Measurements from ENCODE around the gene NEDD4L.
"Not testable (repeated sequence)": the region's sequence is repeated elsewhere in the genome, so short reads cannot be mapped to it uniquely, and the experiment has no call there.

The NEDD4L gene

DNA sequence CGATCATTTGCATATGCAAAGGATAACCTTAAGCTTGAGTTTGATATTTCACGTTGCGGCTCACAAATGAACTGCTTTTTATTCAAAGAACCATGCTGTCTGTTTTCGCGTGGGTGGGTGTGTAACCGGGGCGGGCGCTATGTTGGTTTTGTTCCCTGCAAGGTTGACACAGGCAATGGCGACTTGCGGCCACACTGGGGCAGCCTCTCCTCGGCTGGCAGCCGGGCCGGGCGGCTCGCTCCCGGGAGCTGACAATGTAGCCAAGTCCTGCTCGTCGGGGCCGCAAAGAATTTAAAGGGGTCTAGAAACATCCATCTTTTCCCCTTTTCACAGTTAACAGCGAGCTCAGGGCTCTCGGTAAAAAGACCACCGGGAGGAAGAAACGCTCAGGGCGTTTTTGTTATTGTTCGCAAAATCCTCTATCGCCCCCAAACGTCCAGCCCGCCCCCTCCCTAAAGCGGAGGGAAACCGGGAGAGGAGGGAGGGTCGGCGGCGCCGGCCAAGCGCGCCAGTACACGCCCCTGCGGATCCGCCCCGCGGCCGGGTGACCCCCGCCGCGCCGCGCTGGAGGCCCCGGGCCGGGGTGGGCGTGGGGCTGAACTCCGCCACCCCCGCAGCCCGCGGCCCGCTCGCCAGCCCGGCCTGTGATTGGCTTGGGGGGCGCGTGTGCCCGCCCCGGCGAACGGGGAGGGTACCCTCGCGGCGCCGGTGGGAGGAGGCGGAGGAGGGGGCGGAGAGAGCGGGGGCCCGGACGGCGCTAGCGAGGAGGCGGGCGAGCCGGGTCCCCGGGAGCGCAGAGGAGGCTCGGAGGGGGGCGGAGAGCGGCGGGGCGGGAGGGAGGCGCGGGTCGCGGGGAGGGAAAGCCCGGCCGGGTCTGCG is at the start of gene NEDD4L:
NEDD4L (plus strand) TSS at position 736 of the 879 bp plus-strand sequence. CDS start 435 bp downstream, outside the sequence.
- no peak for DNase-seq (ENCODE audit: low read depth)

DNA sequence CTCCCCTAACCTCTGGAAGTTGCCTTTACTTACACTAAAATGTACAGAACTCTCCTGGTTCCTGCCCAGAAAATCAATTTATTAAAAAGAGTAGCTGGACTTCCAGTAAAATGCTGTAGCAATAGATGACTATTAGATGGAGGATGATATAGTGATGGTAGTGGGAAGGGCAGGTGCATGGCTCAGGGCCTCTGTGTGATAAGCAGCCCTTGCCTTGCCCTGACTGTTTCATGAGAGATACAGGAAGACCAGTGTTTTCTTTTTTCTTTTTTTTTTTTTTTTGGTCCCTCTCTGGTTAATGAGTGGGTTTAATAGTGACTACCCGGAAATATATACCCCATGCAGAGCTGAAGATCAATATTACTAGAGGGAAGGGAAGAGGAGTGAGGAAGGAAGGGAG is 48.7 kb upstream of the NEDD4L start:
- DNase-seq (ENCODE audit: low read depth) = no peak

- DNase-seq (ENCODE audit: low read depth) = not testable (repeated sequence)
Observed at GRCh38 chr18:57996894-57997293, 47.1 kb upstream of the NEDD4L start.

GRCh38 chr18:57997820-57998219 is 46.2 kb upstream of the NEDD4L start:
- DNase-seq (ENCODE audit: low read depth) = no peak

DNA sequence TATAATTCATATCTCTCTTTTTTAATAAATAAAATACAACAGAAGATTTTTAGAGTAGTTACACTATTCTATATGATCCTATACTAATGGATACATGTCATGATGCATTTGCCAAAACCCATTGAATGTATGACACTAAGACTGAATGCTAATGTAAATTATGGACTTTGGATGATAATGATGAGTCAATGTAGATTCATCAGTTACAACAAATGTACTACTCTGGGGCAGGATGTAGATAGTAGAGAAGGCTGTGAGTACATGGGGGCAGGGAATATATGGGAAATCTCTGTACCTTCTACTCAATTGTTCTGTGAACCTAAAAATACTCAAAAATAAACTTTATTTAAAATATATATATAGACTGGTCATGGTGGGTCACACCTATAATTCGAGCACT is 45.6 kb upstream of the NEDD4L start:
- DNase-seq (ENCODE audit: low read depth) = no peak

DNA sequence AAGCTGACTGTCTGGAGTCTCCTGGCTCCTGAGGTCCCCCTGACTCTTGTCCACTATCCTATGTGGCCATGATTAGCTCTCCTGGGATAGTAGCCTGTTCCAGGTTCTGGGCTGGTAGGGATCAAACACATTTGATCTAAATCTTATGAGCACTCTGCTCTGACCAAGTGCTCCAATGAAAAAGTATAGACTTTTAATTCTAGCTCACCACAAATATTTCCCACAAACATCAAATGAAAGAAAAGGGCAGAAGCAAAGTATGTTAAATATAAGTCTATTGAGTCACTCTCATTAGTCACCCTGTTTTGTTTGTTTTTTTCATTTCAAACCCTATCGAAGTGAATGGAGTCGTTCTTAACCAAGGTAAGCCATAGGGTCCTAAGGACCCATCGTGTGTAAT is 39.7 kb upstream of the NEDD4L start:
- peak; percentile 43 for DNase-seq (ENCODE audit: low read depth)

DNA sequence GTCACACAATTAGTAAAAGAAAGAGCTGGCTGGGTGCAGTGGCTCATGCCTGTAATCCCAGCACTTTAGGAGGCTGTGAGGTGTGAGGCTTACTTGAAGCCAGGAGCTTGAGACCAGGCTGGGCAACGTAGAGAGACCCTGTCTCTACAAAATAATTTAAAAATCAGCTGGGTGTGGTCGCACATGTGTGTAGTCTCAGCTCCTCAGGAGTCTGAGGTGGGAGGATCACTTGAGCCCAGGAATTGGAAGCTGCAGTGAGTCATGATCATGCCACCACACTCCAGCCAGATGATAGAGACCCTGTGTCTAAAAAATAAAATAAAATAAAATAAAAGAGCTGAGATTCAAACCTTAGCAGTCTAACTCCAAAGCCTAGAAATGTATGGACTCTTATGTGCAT is 39.0 kb upstream of the NEDD4L start:
- DNase-seq (ENCODE audit: low read depth) = no peak

- DNase-seq (ENCODE audit: low read depth) = peak; percentile 31
Observed at GRCh38 chr18:58005885-58006523, 38.0 kb upstream of the NEDD4L start.

GRCh38 chr18:58009166-58009565 is 34.9 kb upstream of the NEDD4L start:
- DNase-seq (ENCODE audit: low read depth) = peak; percentile 30

GRCh38 chr18:58010265-58010664 is 33.8 kb upstream of the NEDD4L start:
- no peak for DNase-seq (ENCODE audit: low read depth)

- no peak for DNase-seq (ENCODE audit: low read depth)
Observed at GRCh38 chr18:58012356-58012755, 31.7 kb upstream of the NEDD4L start.

DNA sequence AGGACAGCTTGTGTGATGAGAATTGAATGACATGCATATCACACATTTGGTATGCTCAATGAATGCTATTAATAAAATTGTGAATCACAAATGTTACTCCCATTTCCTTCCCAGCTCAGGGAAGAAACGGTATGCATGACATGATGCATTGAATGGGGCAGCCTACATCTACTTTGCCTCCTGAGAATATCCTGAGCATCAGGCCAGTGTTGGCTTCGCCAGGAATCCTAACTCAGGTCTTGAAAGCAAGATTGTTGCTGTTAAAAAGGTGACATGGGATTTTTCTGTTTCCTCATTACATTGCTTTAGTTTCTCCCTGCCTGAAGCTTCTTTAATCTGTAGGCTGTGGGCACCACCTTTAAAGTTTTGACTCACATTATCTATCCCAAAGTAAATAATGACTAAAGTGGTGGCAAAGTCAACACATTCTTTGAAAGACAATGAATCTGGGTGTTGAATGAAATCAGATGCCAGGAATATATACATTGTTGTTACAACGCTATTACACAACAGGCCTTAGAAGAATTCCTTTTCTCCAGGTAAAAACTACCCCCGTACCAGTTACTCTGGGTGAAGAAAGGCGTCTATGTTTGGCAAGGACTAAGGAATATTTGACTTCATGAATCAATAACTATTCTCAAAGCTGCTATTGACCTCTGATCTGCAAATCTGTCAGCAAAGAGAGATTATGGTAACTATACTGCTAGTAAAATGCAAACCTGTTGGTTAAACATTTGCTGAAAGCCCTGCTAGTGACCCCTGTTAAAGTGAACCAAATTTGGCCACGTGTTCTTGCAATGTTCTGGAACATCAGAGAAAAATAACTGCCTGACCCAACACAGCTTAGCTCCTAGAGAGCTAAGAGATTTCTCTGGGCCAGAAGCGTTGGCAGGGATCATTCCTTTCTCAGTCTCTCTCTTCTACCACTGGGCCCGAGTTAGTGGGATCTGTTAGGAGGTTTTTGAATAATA is 30.5 kb upstream of the NEDD4L start:
- DNase-seq (ENCODE audit: low read depth) = no peak

DNA sequence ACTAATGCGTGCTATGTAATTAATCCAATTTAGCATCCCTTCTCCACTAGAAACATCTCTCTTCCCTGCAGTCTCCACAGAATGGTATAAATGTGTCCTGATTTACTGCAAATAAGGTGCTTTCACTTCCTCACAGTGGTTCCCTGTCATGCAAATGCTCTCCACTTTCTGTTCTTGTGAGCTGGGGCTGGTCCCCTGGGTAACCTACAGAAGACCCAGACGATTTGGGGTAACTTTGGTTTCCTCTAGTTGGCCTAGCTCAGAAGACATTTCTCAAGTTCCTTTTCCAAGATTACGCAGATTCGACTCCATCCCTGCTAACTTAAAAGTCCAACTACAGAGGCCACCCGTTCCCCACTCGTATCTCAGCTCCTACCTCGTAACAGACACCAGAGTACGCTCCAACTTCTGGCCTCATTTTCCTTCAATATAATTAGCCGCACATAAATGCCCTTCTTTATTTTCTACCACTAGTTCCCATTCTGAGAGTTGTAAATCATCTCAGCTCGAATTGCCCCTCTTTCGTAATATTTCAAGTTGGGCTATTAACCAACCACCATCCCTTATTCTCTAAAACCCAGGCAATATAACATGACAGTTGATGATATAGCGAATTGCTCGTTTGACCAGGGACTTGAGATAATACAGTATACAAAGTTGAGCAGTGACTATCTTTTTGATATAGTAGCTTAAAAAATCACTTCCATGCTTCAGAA is 28.8 kb upstream of the NEDD4L start:
- DNase-seq (ENCODE audit: low read depth) = no peak

- DNase-seq (ENCODE audit: low read depth) = no peak
Observed at GRCh38 chr18:58017267-58017666, 26.8 kb upstream of the NEDD4L start.

DNA sequence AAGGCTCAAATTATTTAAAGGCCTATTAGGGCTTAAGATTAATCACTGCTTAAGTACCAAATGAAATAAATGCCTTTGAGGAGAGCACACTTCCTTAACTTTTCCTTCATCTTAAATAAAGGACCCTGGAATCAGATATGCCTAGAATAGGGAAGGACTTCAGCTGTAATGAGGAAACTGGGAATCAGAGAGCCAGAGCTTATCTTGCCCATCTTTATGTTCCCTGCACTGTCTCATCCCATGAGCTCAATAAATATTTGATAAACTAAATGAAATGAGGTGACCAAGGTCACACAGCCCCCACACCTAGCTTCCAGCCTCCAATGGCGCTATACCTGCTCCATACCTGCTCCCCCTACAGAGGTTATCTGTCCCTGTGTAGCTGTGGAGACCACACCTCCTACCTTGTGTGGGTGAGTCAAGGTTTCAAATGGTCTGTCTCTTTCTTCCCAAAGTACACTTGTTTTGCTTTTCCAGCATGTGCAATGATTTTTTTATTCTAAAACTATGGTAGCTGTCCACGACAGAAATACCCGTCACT is 23.4 kb upstream of the NEDD4L start:
- no peak for DNase-seq (ENCODE audit: low read depth)

GRCh38 chr18:58021504-58021903 is 22.5 kb upstream of the NEDD4L start:
- no peak for DNase-seq (ENCODE audit: low read depth)

GRCh38 chr18:58023108-58023507 is 20.9 kb upstream of the NEDD4L start:
- no peak for DNase-seq (ENCODE audit: low read depth)

- DNase-seq (ENCODE audit: low read depth) = no peak
Observed at GRCh38 chr18:58024139-58024538, 19.9 kb upstream of the NEDD4L start.

DNA sequence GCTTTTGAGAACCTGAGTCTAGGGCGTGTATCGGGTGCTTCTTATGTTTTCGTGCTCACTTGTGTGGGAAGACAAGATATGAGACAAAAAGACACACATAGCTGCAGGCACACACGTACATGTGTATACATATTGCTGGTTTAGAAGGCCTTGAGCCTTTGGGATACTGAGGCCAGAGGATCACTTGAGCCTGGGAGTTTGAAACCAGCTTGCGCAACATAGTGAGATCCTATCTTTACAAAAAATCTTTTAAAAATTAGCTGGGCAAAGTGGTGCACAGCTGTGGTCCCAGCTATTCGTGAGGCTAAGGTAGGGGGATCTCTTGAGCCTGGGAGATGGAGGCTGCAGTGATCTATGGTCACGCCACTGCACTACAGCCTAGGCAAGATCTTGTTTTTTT is 18.8 kb upstream of the NEDD4L start:
- no peak for DNase-seq (ENCODE audit: low read depth)

DNA sequence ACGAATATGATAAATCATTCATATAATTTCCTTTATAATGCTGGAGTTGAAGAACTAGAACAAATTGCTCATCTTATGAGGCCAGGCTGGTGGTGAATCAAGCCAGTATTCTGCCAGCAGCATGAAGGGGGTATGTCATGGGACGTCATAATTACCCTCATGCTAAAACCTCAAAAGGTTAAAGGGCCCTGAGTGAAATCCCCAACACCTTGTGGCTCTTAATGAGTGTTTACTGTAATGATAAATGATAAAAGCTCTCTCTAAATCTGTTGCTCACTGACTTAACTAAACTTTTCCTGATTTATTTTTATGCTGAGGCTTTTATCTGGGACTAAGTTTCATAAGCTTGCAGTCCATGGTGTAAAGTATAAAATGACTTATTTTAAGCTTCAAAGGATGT is 18.3 kb upstream of the NEDD4L start:
- DNase-seq (ENCODE audit: low read depth) = no peak

DNA sequence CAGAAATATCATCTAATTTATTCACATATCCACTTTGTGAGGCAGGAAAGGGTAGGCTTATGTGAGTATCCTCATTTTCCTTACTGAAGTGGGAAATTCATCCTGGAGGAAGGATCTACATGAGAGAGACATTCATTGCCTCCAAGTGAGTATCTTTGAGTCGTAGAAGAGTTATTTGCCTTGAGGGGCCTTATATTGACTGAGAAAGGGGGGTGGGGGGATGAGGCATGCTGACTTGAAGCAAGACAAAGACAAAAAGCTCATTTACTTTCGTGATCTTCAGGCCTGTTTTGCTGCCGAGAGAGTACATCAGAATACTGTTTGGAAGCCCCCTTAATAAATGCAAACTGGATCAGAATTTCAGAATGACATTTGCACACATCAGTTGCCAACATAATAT is 17.6 kb upstream of the NEDD4L start:
- DNase-seq (ENCODE audit: low read depth) = no peak
